Epithelial cell of proximal tubule (primary cell): Measurements from ENCODE around the gene ERMAP. TPM values are rescaled to one million over a fixed set of nuclear protein-coding genes. Genes with fewer than 3 reads are reported as not detected.

Experiments used
- DNase-seq: peaks from one replicate; pipeline ENCODE4 v3.0.0-alpha.2; 2011; ENCODE audit warnings: low read depth
- H3K4me3 ChIP-seq: 2 replicates; pipeline ENCODE4 v1.5.1; 2011; ENCODE audit warnings: low read depth, mild to moderate bottlenecking, low read length
- CTCF ChIP-seq: conservative IDR thresholded peaks from 2 replicates; pipeline ENCODE4 v1.5.1; 2012; ENCODE audit warnings: low read depth, mild to moderate bottlenecking, low read length
- total RNA-seq: library from RNA; depleted of rRNA; stranded (reverse); fragments of >200 nt; gene quantifications from 2 replicates; pipeline ENCODE4 v1.2.3, GENCODE V29; 2015

Gene ERMAP
- total RNA-seq, 1 donor from 2014 or later, result 8.4 TPM

GRCh38 chr1:42786097-42786496, 30.8 kb upstream of the ERMAP start:
- no peak for DNase-seq
- TF ChIP-seq CTCF, result no peak
- no peak overlapping the region for H3K4me3 ChIP-seq

GRCh38 chr1:42788021-42788420, 28.9 kb upstream of the ERMAP start:
- H3K4me3 ChIP-seq, result no peak overlapping the region
- TF ChIP-seq CTCF, result no peak
- DNase-seq, result no peak

GRCh38 chr1:42793824-42794223, 23.1 kb upstream of the ERMAP start:
- DNase-seq, result no peak
- no peak for TF ChIP-seq CTCF
- no peak overlapping the region for H3K4me3 ChIP-seq

- DNase-seq, result no peak
- no peak for TF ChIP-seq CTCF
- H3K4me3 ChIP-seq, result no peak overlapping the region
Observed at GRCh38 chr1:42797414-42797813, 19.5 kb upstream of the ERMAP start.

GRCh38 chr1:42797979-42798378, 18.9 kb upstream of the ERMAP start:
- H3K4me3 ChIP-seq, result no peak overlapping the region
- DNase-seq, result no peak
- TF ChIP-seq CTCF, result no peak

- TF ChIP-seq CTCF, result no peak
- DNase-seq, result no peak
- no peak overlapping the region for H3K4me3 ChIP-seq
Observed at GRCh38 chr1:42801832-42802473, 15.0 kb upstream of the ERMAP start.

GRCh38 chr1:42806171-42806570, 10.8 kb upstream of the ERMAP start:
- no peak for TF ChIP-seq CTCF
- no peak overlapping the region for H3K4me3 ChIP-seq
- DNase-seq, result no peak
